HG03175 (cell line): Measurements from ENCODE around the gene TRIM31.

Experiments used
- ATAC-seq: cut with Tn5 transposase; IDR thresholded peaks from one replicate; pipeline ENCODE4 v1.9.1; 2021; ENCODE audit warnings: mild to moderate bottlenecking, moderate library complexity; ENCODE audit not compliant: unreplicated experiment

TRIM31 gene

GRCh38 chr6:30055513-30055912, 57.4 kb downstream of the TRIM31 start:
- ATAC-seq, result no peak

- no peak for ATAC-seq
These were observed 59.2 kb downstream of the TRIM31 start for GRCh38 chr6:30053682-30054081.
